HepG2 (cell line): ENCODE measurements around the gene PIEZO2. TPM values are rescaled to one million over a fixed set of nuclear protein-coding genes. Genes with fewer than 3 reads are reported as not detected.

Experiments used
- ATAC-seq: fragments of 200-7000 bp; cut with Tn5 transposase; 3 replicates; pipeline ENCODE4 v1.9.1; 2020; ENCODE audit warnings: mild to moderate bottlenecking, moderate library complexity
- BruUV-seq: library from RNA; stranded (reverse); fragments of 400-500 nt; replicated peaks from 2 replicates; lab custom pipeline; 2021; lab: Mats Ljungman, UMichigan
- CTCF ChIA-PET: fragments of 300-600 bp; formaldehyde crosslinking; extraction: SDS; loops from one replicate; lab custom pipeline; 2021; ENCODE audit warnings: low total read pairs, inconsistent platforms, low intra/inter-chr PET ratio; lab: Yijun Ruan, JAX
- POLR2A ChIA-PET: fragments of 350-600 bp; sonication (Branson Sonifier 250); formaldehyde crosslinking; loops from one replicate; lab custom pipeline; 2020; ENCODE audit warnings: antibody characterized with exemption, inconsistent platforms; lab: Yijun Ruan, JAX
- DNase-seq: peaks from one replicate; pipeline ENCODE4 v3.0.0-alpha.2; 2015; ENCODE audit warnings: low spot score
- FAIRE-seq: peaks from 3 replicates; lab custom pipeline; 2011; peaks lifted over from hg19 to GRCh38; lab: Jason Lieb, UNC
- H2AFZ ChIP-seq: one replicate; pipeline ENCODE4 v1.6.1; 2011; ENCODE audit warnings: low read length, inconsistent platforms
- H3K27ac ChIP-seq: fragments of 300-600 bp; 3 replicates; pipeline ENCODE4 v1.8.0; 2011; ENCODE audit warnings: mixed run types, mild to moderate bottlenecking, mixed read lengths, low read length, inconsistent platforms; ENCODE audit not compliant: insufficient read depth; ENCODE audit errors: extremely low read length
- H3K27me3 ChIP-seq, 2 experiments: fragments of 200-600 bp in 1 of 2; 2 replicates in 1 of 2; 3 replicates in 1 of 2; pipeline versions ENCODE4 v1.6.0 to v1.8.0; 2011; ENCODE audit warnings: low read length in 2 of 2, mild to moderate bottlenecking in 2 of 2, moderate library complexity in 2 of 2, inconsistent platforms in 1 of 2; ENCODE audit not compliant: insufficient read depth in 2 of 2, control insufficient read depth in 1 of 2
- H3K36me3 ChIP-seq, 2 experiments: fragments of 200-600 bp in 1 of 2; replicated peaks in 1 of 2; 2 replicates in 1 of 2; 3 replicates in 1 of 2; pipeline versions ENCODE4 v1.5.1 to v1.8.0; 2011; ENCODE audit warnings: low read length in 2 of 2, inconsistent platforms in 1 of 2; ENCODE audit not compliant: insufficient read depth in 2 of 2, control insufficient read depth in 1 of 2
- H3K4me1 ChIP-seq: 2 replicates; pipeline ENCODE4 v1.5.1; 2012; ENCODE audit warnings: low read length, inconsistent platforms; ENCODE audit not compliant: insufficient read depth
- H3K4me2 ChIP-seq: 2 replicates; pipeline ENCODE4 v1.6.0; 2011; ENCODE audit warnings: low read depth, low read length, inconsistent platforms
- H3K4me3 ChIP-seq, 3 experiments: fragments of 200-600 bp in 1 of 3; sonication (generic), shearing (Covaris generic) in 1 of 3; replicated peaks in 1 of 3; 2 replicates each; pipeline ENCODE4 v1.5.1; 2011 to 2016; ENCODE audit warnings: low read length in 3 of 3, inconsistent platforms in 2 of 3, low read depth in 2 of 3, mild to moderate bottlenecking in 2 of 3, control low read depth in 1 of 3, mixed read lengths in 1 of 3; ENCODE audit not compliant: insufficient read depth in 1 of 3
- H3K79me2 ChIP-seq: one replicate; pipeline ENCODE4 v1.6.1; 2011; ENCODE audit warnings: low read length, inconsistent platforms; ENCODE audit not compliant: insufficient read depth
- H3K9ac ChIP-seq: 2 replicates; pipeline ENCODE4 v1.6.0; 2011; ENCODE audit warnings: mild to moderate bottlenecking, low read depth, low read length, inconsistent platforms; ENCODE audit not compliant: insufficient read depth
- H3K9me3 ChIP-seq: 2 replicates; pipeline ENCODE4 v1.5.1; 2012; ENCODE audit warnings: mild to moderate bottlenecking, low read length
- H4K20me1 ChIP-seq: 2 replicates; pipeline ENCODE4 v1.6.0; 2011; ENCODE audit warnings: inconsistent platforms, mild to moderate bottlenecking, low read length, moderate library complexity; ENCODE audit not compliant: insufficient read depth
- FIP1L1 ChIP-seq: fragments of 200-400 bp; formaldehyde crosslinking; IDR thresholded peaks from 2 replicates; pipeline ENCODE4 v1.6.1; 2018; ENCODE audit warnings: low read depth, mild to moderate bottlenecking, low read length, moderate library complexity, borderline replicate concordance; ENCODE audit not compliant: insufficient read depth
- SOX13 ChIP-seq, 3 experiments: fragments of 450-650 bp in 1 of 3; sonication (generic) in 1 of 3; formaldehyde crosslinking in 1 of 3; IDR thresholded peaks in 2 of 3; conservative IDR thresholded peaks in 1 of 3; 2 replicates each; pipeline versions ENCODE4 v1.5.0 to v1.6.1; 2016 to 2020; ENCODE audit warnings: antibody characterized with exemption in 1 of 3, mild to moderate bottlenecking in 1 of 3, missing compliant biosample characterization in 1 of 3, missing genetic modification reagents in 1 of 3, moderate library complexity in 1 of 3
- SOX5 ChIP-seq: IDR thresholded peaks from 2 replicates; pipeline ENCODE4 v1.6.1; 2016; ENCODE audit warnings: borderline replicate concordance
- WIZ ChIP-seq: sonication (generic); formaldehyde crosslinking; IDR thresholded peaks from 2 replicates; pipeline ENCODE4 v1.5.1; 2020; ENCODE audit warnings: mild to moderate bottlenecking, missing genetic modification reagents
- ZNF17 ChIP-seq: sonication (generic); formaldehyde crosslinking; IDR thresholded peaks from 2 replicates; pipeline ENCODE4 v1.5.0; 2020; ENCODE audit warnings: mild to moderate bottlenecking, missing genetic modification reagents
- ZNF772 ChIP-seq: sonication (generic); formaldehyde crosslinking; IDR thresholded peaks from 2 replicates; pipeline ENCODE4 v1.5.0; 2020; ENCODE audit warnings: mild to moderate bottlenecking, missing genetic modification reagents
- ZSCAN5A ChIP-seq: sonication (generic); formaldehyde crosslinking; IDR thresholded peaks from 2 replicates; pipeline ENCODE4 v1.8.0; 2022; ENCODE audit warnings: mild to moderate bottlenecking, missing genetic modification reagents, borderline replicate concordance
- ZZZ3 ChIP-seq: sonication (generic); formaldehyde crosslinking; IDR thresholded peaks from 2 replicates; pipeline ENCODE4 v1.4.0; 2020; ENCODE audit warnings: missing genetic modification reagents, mild to moderate bottlenecking, borderline replicate concordance
- WGBS: methylation state at CpG from one replicate; pipeline ENCODE4 v1.1.6; 2017; ENCODE audit warnings: low lambda C conversion rate; 5-methylcytosine and 5-hydroxymethylcytosine counted together
- in situ Hi-C: cut with HindIII; loops from 2 replicates; pipeline ENCODE4 v1.10.0; 2017; ENCODE audit warnings: low pct_unique_long_range_greater_than_20kb; ENCODE audit not compliant: extremely low pct_ligation_motif_present
- intact Hi-C: fragments of 100-400 bp; cut with micrococcal nuclease; formaldehyde crosslinking; loops from one replicate; pipeline ENCODE4 v1.10.0; 2022; ENCODE audit not compliant: unreplicated experiment
- polyA plus RNA-seq, 8 experiments: library from polyadenylated mRNA; depleted of rRNA in 3 of 8; stranded (reverse) in 7 of 8; unstranded in 1 of 8; fragments of >200 nt; fragmentation: Illumina TruSeq in 4 of 8; extraction: Trizol in 4 of 8; gene quantifications; 2 replicates each; pipeline versions ENCODE4 v1.2.1 to v1.2.3, GENCODE V29; 2011 to 2016; ENCODE audit warnings: low read depth in 4 of 8, missing spikeins in 1 of 8, mixed read lengths in 1 of 8; ENCODE audit not compliant: insufficient read depth in 1 of 8
- total RNA-seq, 5 experiments: library from RNA; depleted of rRNA; stranded (reverse); fragments of >200 nt; fragmentation: Illumina TruSeq; extraction: Trizol; gene quantifications; 2 replicates each; pipeline ENCODE4 v1.2.3, GENCODE V29; 2016; ENCODE audit warnings: low read depth in 1 of 5

The PIEZO2 gene
- total and polyA plus RNA-seq, 2 of the 13 experiments (the other 11 are each of a cell fraction or from before 2014, with no cell fraction given), result 15.2 to 27.2 TPM

DNA sequence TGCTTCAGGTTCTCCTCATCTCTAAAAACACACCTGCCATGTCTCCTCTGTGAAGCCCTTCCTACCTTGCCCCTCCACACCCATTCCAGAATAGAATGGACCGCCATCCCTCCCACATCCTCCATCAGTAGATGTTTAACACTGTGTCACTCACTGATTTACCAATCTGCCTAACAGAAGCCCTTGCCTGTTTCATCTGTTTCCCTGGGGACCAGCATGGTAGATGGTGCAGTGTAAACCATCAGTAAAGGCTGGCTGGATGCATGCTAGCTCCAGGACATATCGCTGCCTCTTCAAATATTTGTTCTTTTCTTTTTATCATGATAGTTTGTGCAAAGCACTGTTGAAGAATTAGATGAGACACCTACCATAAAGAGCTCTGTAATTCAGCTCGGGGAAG, 271.4 kb downstream of the PIEZO2 start (continued):
- no peak for TF ChIP-seq ZSCAN5A
- no peak for TF ChIP-seq FIP1L1
- no peak for TF ChIP-seq ZNF772
- no peak for TF ChIP-seq ZZZ3 (CRISPR knock-in tag)
- TF ChIP-seq WIZ (CRISPR knock-in tag), result no peak

DNA sequence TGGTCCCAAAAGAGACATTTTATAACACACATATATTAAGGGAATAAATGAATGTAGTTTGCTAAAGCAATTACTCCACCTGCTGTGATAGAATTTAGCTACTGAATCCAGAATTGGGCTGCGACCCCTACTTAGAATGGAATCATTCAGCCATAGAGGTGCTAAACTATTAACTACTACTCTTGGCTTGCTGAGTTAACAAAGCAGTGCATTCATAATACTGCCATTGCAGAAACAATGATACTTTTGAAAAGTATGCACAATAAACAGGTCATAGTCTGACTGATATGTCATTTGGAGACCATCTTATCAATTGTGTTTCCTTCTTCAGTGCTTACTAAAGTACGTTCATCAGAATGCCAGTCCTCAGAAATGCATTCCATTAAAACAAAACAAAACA, 273.6 kb downstream of the PIEZO2 start:
- no peaks in the 10 kb centered on the region for H4K20me1 ChIP-seq
- no peak overlapping the region for H3K4me3 ChIP-seq
- WGBS, result 49% methylated on average over 2 of the region's 2 CpGs
- H3K4me2 ChIP-seq, result no peak overlapping the region
- peaks cover 13% of the 10 kb centered on the region; the same call in 1 of the 2 replicates for H3K4me1 ChIP-seq
- CTCF ChIA-PET, result no interaction called here
- no peak overlapping the region for H2AFZ ChIP-seq
- no peak for FAIRE-seq
- H3K79me2 ChIP-seq, result no peaks in the 10 kb centered on the region
- in situ Hi-C loops, result no loop called here
- no peak overlapping the region for H3K27ac ChIP-seq
- H3K9me3 ChIP-seq, result no peaks in the 10 kb centered on the region
- intact Hi-C loops, result no loop called here
- no peaks in the 10 kb centered on the region for H3K27me3 ChIP-seq
- BruUV-seq, result no TSS peak
- ATAC-seq, result no peak
- POLR2A ChIA-PET, result no interaction called here
- DNase-seq, result peak; percentile 23
- no peaks in the 10 kb centered on the region for H3K36me3 ChIP-seq
- no peak overlapping the region for H3K9ac ChIP-seq
- TF ChIP-seq ZNF17 (CRISPR knock-in tag) (no peak), SOX5 (CRISPR knock-in tag) (peak; percentile 57; the same call in 1 of the 2 replicates), SOX13 (IDR thresholded peaks at IDR 0.05) (no peak), SOX13 (CRISPR knock-in tag; conservative IDR thresholded peaks at IDR 0.05 in 1 of 2, IDR thresholded peaks at IDR 0.05 in 1 of 2) (peak in 1 of 2 experiments; percentile 63; a peak in 1 of 4 replicates)
